ENCODE measurements around the gene CCDC167. TPM values are rescaled to one million over a fixed set of nuclear protein-coding genes. Genes with fewer than 3 reads are reported as not detected.

CCDC167 gene
- total and polyA plus RNA-seq, 7 donors, result 13.8 to 54.0 (median 24.8) TPM

- Histone ChIP-seq H3K4me1 (peaks cover 0 to 23% (median 17%) of the 10 kb centered on the region in 4 donors), H3K36me3 (no peaks in the 10 kb centered on the region), H3K27ac (no peak overlapping the region), H3K4me3 (no peak overlapping the region), H3K27me3 (no peaks in the 10 kb centered on the region), H3K9me3 (no peaks in the 10 kb centered on the region)
- TF ChIP-seq POLR2A (IDR thresholded peaks at IDR 0.05) (no peak), POLR2AphosphoS5 (IDR thresholded peaks at IDR 0.05) (no peak), CTCF (IDR thresholded peaks at IDR 0.05) (no peak)
- WGBS, 2 donors, result 81 to 84% methylated on average over 5 of the region's 5 CpGs
- intact Hi-C loops (cut with DNase I), result no loop called here
- peak; percentile 52 for DNase-seq
Measured at GRCh38 chr6:37491830-37492208, 7.9 kb downstream of the CCDC167 start.

- no peak overlapping the region for H3K27ac ChIP-seq
- 84% methylated on average over 12 of the region's 12 CpGs for WGBS, 2 donors
- peaks cover 0 to 4% (median 0%) of the 10 kb centered on the region in 4 donors for H3K36me3 ChIP-seq
- no peaks in the 10 kb centered on the region for H3K9me3 ChIP-seq
- intact Hi-C loops (cut with DNase I), result no loop called here
- H3K27me3 ChIP-seq, result no peaks in the 10 kb centered on the region
- DNase-seq, result peak; percentile 48
- TF ChIP-seq POLR2AphosphoS5 (IDR thresholded peaks at IDR 0.05), result no peak
- no peak for TF ChIP-seq CTCF (IDR thresholded peaks at IDR 0.05)
- no peak for TF ChIP-seq EP300 (IDR thresholded peaks at IDR 0.05)
- TF ChIP-seq POLR2A (IDR thresholded peaks at IDR 0.05), result no peak
- H3K4me1 ChIP-seq, result peaks cover 0 to 23% (median 17%) of the 10 kb centered on the region in 4 donors
- H3K4me3 ChIP-seq, result no peak overlapping the region
Measured at GRCh38 chr6:37491171-37491829, 8.4 kb downstream of the CCDC167 start.

- Histone ChIP-seq H3K4me1 (peaks cover 0 to 23% (median 17%) of the 10 kb centered on the region in 4 donors), H3K27ac (no peak overlapping the region), H3K9me3 (no peaks in the 10 kb centered on the region), H3K36me3 (peaks cover 0 to 8% (median 0%) of the 10 kb centered on the region in 4 donors), H3K27me3 (no peaks in the 10 kb centered on the region), H3K4me3 (no peak overlapping the region)
- DNase-seq, result peak; percentile 27
- WGBS, 2 donors, result 83 to 87% methylated on average over 9 of the region's 9 CpGs
- TF ChIP-seq CTCF (IDR thresholded peaks at IDR 0.05) (no peak), EP300 (IDR thresholded peaks at IDR 0.05) (no peak), POLR2A (IDR thresholded peaks at IDR 0.05) (no peak), POLR2AphosphoS5 (IDR thresholded peaks at IDR 0.05) (no peak)
- intact Hi-C loops (cut with DNase I), result no loop called here
Measured at GRCh38 chr6:37490536-37491170, 9.0 kb downstream of the CCDC167 start.

- TF ChIP-seq CTCF (IDR thresholded peaks at IDR 0.05) (peak in 1 of 4 experiments; percentile 11), POLR2AphosphoS5 (IDR thresholded peaks at IDR 0.05) (no peak)
- WGBS, 2 donors, result 63 to 65% methylated on average over 10 of the region's 10 CpGs
- no peaks in the 10 kb centered on the region for H3K27me3 ChIP-seq
- no peaks in the 10 kb centered on the region for H3K9me3 ChIP-seq
- peaks cover 0 to 23% (median 17%) of the 10 kb centered on the region in 4 donors for H3K4me1 ChIP-seq
- H3K36me3 ChIP-seq, result peaks cover 0 to 8% (median 0%) of the 10 kb centered on the region in 4 donors
- DNase-seq, result peak; percentile 61
- intact Hi-C loops (cut with DNase I), result loop anchor here (5.0 to 10.0 kb wide), 2 partner anchors 115 to 202 kb away; no protein-coding TSS in a partner anchor
- H3K27ac ChIP-seq, result no peak overlapping the region
- no peak overlapping the region for H3K4me3 ChIP-seq
Measured at GRCh38 chr6:37489697-37490336, 9.9 kb downstream of the CCDC167 start.

Measured in sigmoid colon (tissue), 7 donors.